PC-9 (cell line): ENCODE data around the gene PSMA6. TPM values are rescaled to one million over a fixed set of nuclear protein-coding genes. Genes with fewer than 3 reads are reported as not detected.
A peak's percentile ranks its signal among the peaks of the same experiment; 100 is the strongest.

ENCODE experiments used
- BruUV-seq: library from RNA; stranded (reverse); fragments of 400-500 nt; replicated peaks from 2 replicates; lab custom pipeline; 2021; lab: Mats Ljungman, UMichigan
- CTCF ChIA-PET: fragments of 300-600 bp; sonication (Branson Sonifier 250); formaldehyde crosslinking; loops from one replicate; lab custom pipeline; 2022; ENCODE audit warnings: antibody characterized with exemption; lab: Charles Lee
- POLR2A ChIA-PET: fragments of 300-600 bp; sonication (Branson Sonifier 250); formaldehyde crosslinking; loops from one replicate; lab custom pipeline; 2022; ENCODE audit warnings: antibody characterized with exemption; ENCODE audit not compliant: unreplicated experiment; lab: Charles Lee
- DNase-seq, 2 experiments: peaks; one replicate each; pipeline versions ENCODE4 v3.0.0 to v3.0.0-alpha.2; 2015 to 2022; ENCODE audit warnings: mixed read lengths in 1 of 2
- H2AFZ ChIP-seq: fragments of 200-600 bp; sonication (generic); 2 replicates; pipeline ENCODE4 v1.8.1; 2017; ENCODE audit warnings: antibody characterized with exemption
- H3F3A ChIP-seq: fragments of 200-600 bp; sonication (generic); 2 replicates; pipeline ENCODE4 v1.8.1; 2017; ENCODE audit warnings: antibody characterized with exemption, mild to moderate bottlenecking, low read depth; ENCODE audit not compliant: insufficient read depth
- H3K27ac ChIP-seq: fragments of 200-600 bp; sonication (generic); 2 replicates; pipeline ENCODE4 v1.6.1; 2016; ENCODE audit warnings: mixed run types
- H3K27me3 ChIP-seq: fragments of 200-600 bp; sonication (generic); 2 replicates; pipeline ENCODE4 v1.6.1; 2016; ENCODE audit warnings: low read depth, mixed run types; ENCODE audit not compliant: insufficient read depth
- H3K36me3 ChIP-seq: fragments of 200-600 bp; sonication (generic); 2 replicates; pipeline ENCODE4 v1.6.1; 2016; ENCODE audit warnings: low read depth, mixed run types
- H3K4me1 ChIP-seq: fragments of 200-600 bp; sonication (generic); replicated peaks from 2 replicates; pipeline ENCODE4 v1.6.1; 2016; ENCODE audit warnings: mixed run types; ENCODE audit not compliant: insufficient read depth
- H3K4me2 ChIP-seq: fragments of 200-600 bp; sonication (generic); 2 replicates; pipeline ENCODE4 v1.6.1; 2017; ENCODE audit warnings: mixed run types
- H3K4me3 ChIP-seq: fragments of 200-600 bp; sonication (generic); 2 replicates; pipeline ENCODE4 v1.6.1; 2016; ENCODE audit warnings: mixed run types
- H3K79me2 ChIP-seq: fragments of 200-600 bp; sonication (generic); 2 replicates; pipeline ENCODE4 v1.6.1; 2017; ENCODE audit warnings: low read depth, mixed run types
- H3K9me2 ChIP-seq: fragments of 200-600 bp; sonication (generic); 2 replicates; pipeline ENCODE4 v1.8.1; 2017; ENCODE audit warnings: mild to moderate bottlenecking; ENCODE audit not compliant: insufficient read depth
- H3K9me3 ChIP-seq: fragments of 200-600 bp; sonication (generic); 2 replicates; pipeline ENCODE4 v1.8.1; 2016; ENCODE audit warnings: low read depth; ENCODE audit not compliant: insufficient read depth
- H4K20me1 ChIP-seq: fragments of 200-600 bp; sonication (generic); 2 replicates; pipeline ENCODE4 v1.8.1; 2017; ENCODE audit not compliant: insufficient read depth
- CTCF ChIP-seq: fragments of 200-600 bp; sonication (generic); conservative IDR thresholded peaks from 2 replicates; pipeline ENCODE4 v1.6.1; 2017; ENCODE audit warnings: mixed run types, antibody characterized with exemption, mild to moderate bottlenecking, moderate library complexity
- EZH2 ChIP-seq: fragments of 200-600 bp; sonication (generic); IDR thresholded peaks from 2 replicates; pipeline ENCODE4 v1.8.0; 2017; ENCODE audit warnings: antibody characterized with exemption, low read depth
- intact Hi-C: fragments of 100-400 bp; cut with micrococcal nuclease; formaldehyde crosslinking; loops from one replicate; pipeline ENCODE4 v1.10.0; 2022; ENCODE audit not compliant: unreplicated experiment
- total RNA-seq: library from RNA; stranded (reverse); gene quantifications from 2 replicates; pipeline ENCODE4 v1.2.3, GENCODE V29; 2021

The PSMA6 gene
- total RNA-seq, 1 experiment from 2014 or later: 188 TPM

DNA sequence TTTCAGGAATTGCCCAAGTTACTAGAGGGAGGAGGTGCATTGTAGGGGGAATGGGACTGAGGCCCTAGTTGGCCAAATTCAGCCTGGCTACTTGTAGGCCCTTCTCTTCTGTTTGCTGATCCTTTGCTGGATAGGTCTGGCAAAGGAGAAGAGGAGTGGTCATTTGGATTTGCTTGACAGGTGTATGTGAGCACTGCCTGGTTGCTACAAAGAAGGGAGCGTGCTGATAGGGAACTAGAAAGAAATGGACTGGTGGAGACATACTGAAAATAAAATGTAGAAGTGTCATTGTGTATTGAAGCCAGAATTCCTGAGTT, 3.6 kb downstream of the PSMA6 start:
- ChIA-PET CTCF (no interaction called here), POLR2A (no interaction called here)
- Histone ChIP-seq H3K9me3 (no peaks in the 10 kb centered on the region), H3F3A (no peaks in the 10 kb centered on the region), H3K4me2 (no peak overlapping the region; the same call in 1 of the 2 replicates), H3K4me3 (no peak overlapping the region), H4K20me1 (no peaks in the 10 kb centered on the region; the same call in none of the 2 replicates), H3K36me3 (no peaks in the 10 kb centered on the region; the same call in 1 of the 2 replicates), H3K27me3 (no peaks in the 10 kb centered on the region), H3K4me1 (peaks cover 21% of the 10 kb centered on the region), H3K27ac (peak overlapping the region; percentile 12; the same call in 1 of the 2 replicates), H3K79me2 (peaks cover 82% of the 10 kb centered on the region), H3K9me2 (no peaks in the 10 kb centered on the region), H2AFZ (no peak overlapping the region)
- intact Hi-C loops: no loop called here
- no peak for DNase-seq
- TF ChIP-seq CTCF (no peak), EZH2 (no peak)
- BruUV-seq: no TSS peak

- TF ChIP-seq CTCF (no peak), EZH2 (no peak)
- POLR2A ChIA-PET: no interaction called here
- intact Hi-C loops: no loop called here
- H3F3A ChIP-seq: no peaks in the 10 kb centered on the region
- DNase-seq: no peak
- H3K79me2 ChIP-seq: peaks cover 90% of the 10 kb centered on the region
- no peaks in the 10 kb centered on the region for H3K9me2 ChIP-seq
- CTCF ChIA-PET: no interaction called here
- no peaks in the 10 kb centered on the region; the same call in none of the 2 replicates for H4K20me1 ChIP-seq
- no peaks in the 10 kb centered on the region for H3K27me3 ChIP-seq
- H3K4me2 ChIP-seq: no peak overlapping the region
- H3K4me1 ChIP-seq: peaks cover 21% of the 10 kb centered on the region
- no peak overlapping the region for H2AFZ ChIP-seq
- no peak overlapping the region for H3K4me3 ChIP-seq
- H3K9me3 ChIP-seq: no peaks in the 10 kb centered on the region
- no TSS peak for BruUV-seq
- peaks cover 2% of the 10 kb centered on the region; the same call in 1 of the 2 replicates for H3K36me3 ChIP-seq
- peak overlapping the region; percentile 12; the same call in 1 of the 2 replicates for H3K27ac ChIP-seq
Observed at GRCh38 chr14:35296545-35296944, 4.4 kb downstream of the PSMA6 start.

- H3K9me3 ChIP-seq: no peaks in the 10 kb centered on the region
- no peaks in the 10 kb centered on the region for H3K9me2 ChIP-seq
- H3K4me2 ChIP-seq: no peak overlapping the region
- H2AFZ ChIP-seq: no peak overlapping the region
- no TSS peak for BruUV-seq
- H4K20me1 ChIP-seq: no peaks in the 10 kb centered on the region; the same call in none of the 2 replicates
- peaks cover 21% of the 10 kb centered on the region for H3K4me1 ChIP-seq
- TF ChIP-seq CTCF: no peak
- no peak for TF ChIP-seq EZH2
- H3K27me3 ChIP-seq: no peaks in the 10 kb centered on the region
- H3F3A ChIP-seq: no peaks in the 10 kb centered on the region
- CTCF ChIA-PET: no interaction called here
- peaks cover 8% of the 10 kb centered on the region; the same call in 1 of the 2 replicates for H3K36me3 ChIP-seq
- no peak for DNase-seq
- H3K4me3 ChIP-seq: no peak overlapping the region
- H3K79me2 ChIP-seq: peaks cover 97% of the 10 kb centered on the region
- intact Hi-C loops: no loop called here
- POLR2A ChIA-PET: no interaction called here
- H3K27ac ChIP-seq: no peak overlapping the region
Observed at GRCh38 chr14:35297706-35298105, 5.5 kb downstream of the PSMA6 start.
